KBM-7 (cell line): ENCODE measurements around the gene TMEM94.

Source experiments
- DNase-seq: peaks from one replicate; pipeline ENCODE4 v3.0.0-alpha.2; 2015
- in situ Hi-C: fragments of 300-500 bp; cut with MboI; formaldehyde crosslinking; loops from 2 replicates; pipeline ENCODE4 v1.14.3; 2020; ENCODE audit warnings: low sequenced_read_pairs, low pct_unique_long_range_greater_than_20kb, mixed read lengths

The TMEM94 gene

DNA sequence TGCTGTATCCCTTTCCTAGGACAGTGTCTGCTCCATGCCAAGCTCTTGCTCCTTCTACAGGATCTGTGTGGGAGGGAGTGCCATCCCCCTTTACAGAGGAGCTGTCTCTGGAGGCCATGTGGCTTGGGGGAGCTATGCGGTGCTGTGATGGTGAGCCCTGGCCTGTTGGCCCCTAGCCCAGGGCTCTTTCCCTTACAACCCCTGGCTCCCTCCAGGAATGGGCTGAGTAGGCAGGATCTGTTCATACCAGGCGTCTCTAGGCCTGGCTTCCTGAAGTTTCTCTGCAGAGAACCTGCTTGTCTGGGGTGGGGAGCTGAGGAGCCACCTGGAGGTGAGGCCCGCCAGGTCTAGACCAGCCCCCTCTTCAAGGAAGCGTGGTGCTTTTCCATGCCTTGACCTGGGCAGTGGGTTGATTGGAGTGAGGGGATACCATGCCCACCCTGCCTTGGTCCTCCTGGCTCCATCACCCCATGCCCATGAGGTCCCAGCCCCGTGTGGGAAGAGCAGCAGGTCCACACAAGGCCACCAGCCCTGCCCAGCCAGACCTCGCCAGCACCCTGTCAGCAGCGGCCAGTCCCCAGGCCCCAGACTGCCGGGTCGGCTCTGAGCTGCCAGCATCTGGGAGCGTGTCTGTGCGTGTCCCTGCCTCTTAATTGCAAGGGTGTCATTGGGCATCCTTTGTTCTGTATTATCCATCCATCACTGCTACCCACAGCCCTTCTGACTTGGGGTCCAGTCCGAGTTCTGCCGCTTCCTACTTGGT lies 83.7 kb downstream of the TMEM94 start:
- no peak for DNase-seq
- in situ Hi-C loops, result no loop called here

DNA sequence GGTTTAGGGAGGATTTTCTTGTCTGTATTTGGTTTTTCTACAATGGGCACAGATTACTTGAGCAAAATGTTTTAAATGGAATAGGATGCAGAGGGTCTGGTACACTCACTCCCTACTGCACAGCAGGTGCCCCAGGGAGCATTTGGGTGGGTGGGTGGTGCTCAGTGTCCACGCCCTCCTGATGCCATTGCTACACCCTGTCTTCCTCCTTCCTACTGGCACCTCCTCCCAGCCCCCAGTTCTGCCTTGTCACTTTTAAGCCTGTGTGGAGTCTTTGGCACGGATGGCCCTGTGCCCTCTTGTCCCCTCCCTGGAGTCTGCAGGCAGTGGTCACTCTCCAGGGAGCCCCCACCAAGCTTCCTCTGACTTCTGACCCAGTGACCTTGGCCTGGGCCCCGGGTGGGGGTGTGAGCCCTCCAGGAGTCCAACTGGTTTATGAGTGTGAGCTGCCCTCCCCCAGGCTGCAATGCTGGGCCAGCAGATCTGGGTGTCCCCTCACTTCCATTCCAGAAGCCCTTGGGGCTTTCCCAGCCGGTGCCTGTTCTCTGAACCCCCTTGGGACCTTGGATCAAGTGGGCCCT lies 84.6 kb downstream of the TMEM94 start:
- no peak for DNase-seq
- in situ Hi-C loops, result no loop called here

DNA sequence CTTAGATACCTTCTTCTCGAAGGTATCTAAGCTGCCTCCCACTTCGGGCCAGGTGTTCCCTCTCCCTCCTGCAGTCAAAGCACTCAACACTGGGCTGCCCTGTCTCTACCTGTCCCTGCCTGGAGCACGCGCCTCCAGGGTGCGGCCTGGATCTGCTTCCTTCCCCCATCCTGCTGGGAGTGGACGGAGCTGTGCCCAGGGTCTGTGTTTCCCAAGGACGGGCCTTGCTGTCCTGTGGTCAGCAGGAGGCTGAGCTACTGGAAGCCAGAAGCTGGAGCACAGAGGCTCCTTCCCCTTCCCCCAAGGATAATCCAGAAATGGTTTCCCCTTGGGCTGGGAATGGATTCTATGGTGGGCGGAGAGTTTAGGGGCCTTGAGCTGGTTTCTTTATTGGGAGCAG lies 85.8 kb downstream of the TMEM94 start:
- in situ Hi-C loops, result no loop called here
- no peak for DNase-seq

- in situ Hi-C loops, result no loop called here
Observed at GRCh38 chr17:75542728-75543336, 86.4 kb downstream of the TMEM94 start.

DNA sequence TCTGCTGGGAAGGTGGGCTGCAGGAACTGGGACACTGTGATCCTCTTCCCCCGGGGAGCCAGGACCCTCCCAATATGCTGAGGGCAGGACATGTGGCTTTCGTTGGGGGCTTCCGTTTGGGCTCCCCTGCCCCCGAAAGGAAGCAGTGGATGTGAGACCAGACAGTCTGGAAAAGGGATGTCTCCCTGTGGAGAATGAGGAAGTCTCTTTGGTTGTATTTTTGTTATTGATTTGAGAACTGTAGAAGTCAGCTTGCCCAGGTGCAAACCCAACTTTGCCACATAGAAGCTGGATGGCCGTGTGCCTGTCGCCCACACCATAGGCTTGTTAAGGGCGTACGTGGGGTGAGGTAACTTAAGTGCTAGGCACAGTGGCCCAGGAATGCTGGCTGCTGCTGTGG lies 87.8 kb downstream of the TMEM94 start:
- in situ Hi-C loops, result no loop called here

More at GRCh38 chr17:75542728-75543336, 86.4 kb downstream of the TMEM94 start:
- no peak for DNase-seq

DNA sequence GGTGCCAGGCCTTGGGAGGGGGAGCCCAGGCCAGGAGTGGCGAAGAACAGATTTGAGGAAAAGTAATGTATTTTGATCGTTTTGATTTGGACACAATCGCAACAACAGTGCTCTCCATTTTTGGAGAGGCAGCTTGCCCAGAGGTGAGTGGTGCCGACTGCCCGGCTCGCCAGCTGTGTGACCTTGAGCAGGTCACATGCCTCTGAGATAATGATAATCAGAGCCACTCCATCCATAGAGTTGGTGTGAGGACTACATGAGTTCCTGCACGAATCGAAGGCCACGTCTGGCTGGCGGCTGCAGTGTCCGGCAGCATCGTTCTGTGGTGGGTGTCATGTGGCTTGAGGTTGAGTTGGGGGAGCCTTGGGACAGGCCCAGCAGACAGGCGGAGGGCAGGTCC lies 89.7 kb downstream of the TMEM94 start:
- DNase-seq, result no peak
- in situ Hi-C loops, result no loop called here

More for the DNA sequence above, 87.8 kb downstream of the TMEM94 start:
- peak; percentile 26 for DNase-seq

DNA sequence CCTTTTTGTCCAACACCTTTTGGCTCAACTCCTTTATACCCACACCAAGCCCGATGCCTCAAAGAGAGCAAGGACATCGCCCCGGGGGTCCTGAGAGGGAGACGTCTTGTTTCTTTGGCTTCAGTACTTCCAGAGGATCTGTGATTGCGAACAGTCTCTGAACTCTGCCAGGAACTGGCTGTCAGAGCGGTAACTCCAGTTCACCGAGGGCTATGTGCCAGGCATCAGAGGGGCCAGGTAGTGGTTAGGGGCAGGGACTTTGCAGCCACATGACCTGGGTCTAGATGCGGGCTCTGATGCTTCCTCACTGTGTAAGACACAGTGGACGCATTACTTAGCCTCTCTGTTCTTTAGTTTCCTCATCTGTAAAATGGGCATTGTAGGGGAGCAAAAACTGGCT lies 90.7 kb downstream of the TMEM94 start:
- DNase-seq, result no peak
- in situ Hi-C loops, result no loop called here

GRCh38 chr17:75548813-75549212 lies 92.4 kb downstream of the TMEM94 start:
- DNase-seq, result no peak
- in situ Hi-C loops, result no loop called here
